Type B pancreatic cell (in vitro differentiated cells): ENCODE results near the gene PEAK3. TPM values are rescaled to one million over a fixed set of nuclear protein-coding genes. Genes with fewer than 3 reads are reported as not detected.

Experiments
- DNase-seq: peaks from one replicate; pipeline ENCODE4 v3.0.0; 2021; ENCODE audit warnings: mixed read lengths; ENCODE audit not compliant: unreplicated experiment; ENCODE audit errors: extremely low spot score
- H3K27ac Mint-ChIP-seq: 2 replicates; pipeline ENCODE4 v1.8.0; 2021; ENCODE audit warnings: mild to moderate bottlenecking, mixed read lengths
- H3K27me3 Mint-ChIP-seq: 2 replicates; pipeline ENCODE4 v1.8.0; 2021; ENCODE audit warnings: mixed read lengths
- H3K36me3 Mint-ChIP-seq: 2 replicates; pipeline ENCODE4 v1.8.0; 2021; ENCODE audit warnings: mixed read lengths
- H3K4me1 Mint-ChIP-seq: one replicate; pipeline ENCODE4 v1.8.0; 2021; ENCODE audit warnings: mixed read lengths; ENCODE audit not compliant: unreplicated experiment
- H3K4me3 Mint-ChIP-seq: 2 replicates; pipeline ENCODE4 v1.8.0; 2021; ENCODE audit warnings: mild to moderate bottlenecking, mixed read lengths
- H3K9me3 Mint-ChIP-seq: 2 replicates; pipeline ENCODE4 v1.8.0; 2021; ENCODE audit warnings: mixed read lengths
- CTCF ChIP-seq: fragments of 200-600 bp; sonication (generic); conservative IDR thresholded peaks from 2 replicates; pipeline ENCODE4 v1.5.0; 2021; ENCODE audit warnings: antibody characterized with exemption, mild to moderate bottlenecking
- total RNA-seq: library from RNA; stranded (reverse); gene quantifications from 2 replicates; pipeline ENCODE4 v1.2.1, GENCODE V29; 2021; ENCODE audit warnings: low replicate concordance

Gene PEAK3
- total RNA-seq, 1 donor from 2014 or later = not detected

- peaks cover 19% of the 10 kb centered on the region for H3K4me1 Mint-ChIP-seq
- TF ChIP-seq CTCF = no peak
- DNase-seq = no peak
- H3K4me3 Mint-ChIP-seq = no peak overlapping the region
- no peaks in the 10 kb centered on the region for H3K27me3 Mint-ChIP-seq
- H3K36me3 Mint-ChIP-seq = no peaks in the 10 kb centered on the region
- H3K27ac Mint-ChIP-seq = no peak overlapping the region
- no peaks in the 10 kb centered on the region for H3K9me3 Mint-ChIP-seq
These were observed 41.7 kb upstream of the PEAK3 start for GRCh38 chr19:2323707-2324106.

- DNase-seq = no peak
- H3K4me1 Mint-ChIP-seq = peaks cover 10% of the 10 kb centered on the region
- no peaks in the 10 kb centered on the region for H3K36me3 Mint-ChIP-seq
- no peaks in the 10 kb centered on the region for H3K27me3 Mint-ChIP-seq
- no peaks in the 10 kb centered on the region for H3K9me3 Mint-ChIP-seq
- TF ChIP-seq CTCF = no peak
- no peak overlapping the region for H3K4me3 Mint-ChIP-seq
- no peak overlapping the region for H3K27ac Mint-ChIP-seq
These were observed 39.7 kb upstream of the PEAK3 start for GRCh38 chr19:2321565-2322283.

GRCh38 chr19:2320939-2321338, 39.0 kb upstream of the PEAK3 start:
- no peak for DNase-seq
- no peaks in the 10 kb centered on the region for H3K27me3 Mint-ChIP-seq
- H3K4me1 Mint-ChIP-seq = peaks cover 4% of the 10 kb centered on the region
- no peak overlapping the region for H3K4me3 Mint-ChIP-seq
- TF ChIP-seq CTCF = no peak
- H3K36me3 Mint-ChIP-seq = no peaks in the 10 kb centered on the region
- H3K9me3 Mint-ChIP-seq = no peaks in the 10 kb centered on the region
- no peak overlapping the region for H3K27ac Mint-ChIP-seq

- Mint-ChIP-seq H3K27ac (no peak overlapping the region), H3K27me3 (peaks cover 1% of the 10 kb centered on the region), H3K36me3 (no peaks in the 10 kb centered on the region), H3K4me1 (no peaks in the 10 kb centered on the region), H3K9me3 (no peaks in the 10 kb centered on the region), H3K4me3 (no peak overlapping the region)
- no peak for DNase-seq
- no peak for TF ChIP-seq CTCF
These were observed 38.1 kb upstream of the PEAK3 start for GRCh38 chr19:2320049-2320448.

GRCh38 chr19:2319551-2319950, 37.6 kb upstream of the PEAK3 start:
- no peaks in the 10 kb centered on the region for H3K4me1 Mint-ChIP-seq
- H3K27ac Mint-ChIP-seq = no peak overlapping the region
- H3K36me3 Mint-ChIP-seq = no peaks in the 10 kb centered on the region
- H3K9me3 Mint-ChIP-seq = no peaks in the 10 kb centered on the region
- H3K4me3 Mint-ChIP-seq = no peak overlapping the region
- no peak for DNase-seq
- H3K27me3 Mint-ChIP-seq = peaks cover 4% of the 10 kb centered on the region
- no peak for TF ChIP-seq CTCF

- Mint-ChIP-seq H3K27me3 (peaks cover 4% of the 10 kb centered on the region), H3K4me3 (no peak overlapping the region), H3K36me3 (no peaks in the 10 kb centered on the region), H3K27ac (no peak overlapping the region), H3K9me3 (no peaks in the 10 kb centered on the region), H3K4me1 (no peaks in the 10 kb centered on the region)
- DNase-seq = no peak
- no peak for TF ChIP-seq CTCF
These were observed 36.9 kb upstream of the PEAK3 start for GRCh38 chr19:2318923-2319322.
